GM19239 (cell line): ENCODE measurements around the gene TCF4.

ENCODE experiments used
- DNase-seq: peaks from one replicate; pipeline ENCODE4 v3.0.0; 2011; ENCODE audit warnings: low spot score; ENCODE audit not compliant: insufficient read length
- FAIRE-seq: peaks from 2 replicates; lab custom pipeline; 2011; peaks lifted over from hg19 to GRCh38; lab: Jason Lieb, UNC

Gene TCF4

GRCh38 chr18:55234366-55235093 lies 353.5 kb downstream of the TCF4 start:
- FAIRE-seq, result peak; percentile 97
- DNase-seq, result peak; percentile 40

GRCh38 chr18:55233857-55234256 lies 354.1 kb downstream of the TCF4 start:
- DNase-seq (no peak), FAIRE-seq (no peak)

GRCh38 chr18:55232506-55232905 lies 355.5 kb downstream of the TCF4 start:
- no peak for DNase-seq
- no peak for FAIRE-seq

GRCh38 chr18:55229682-55230081 lies 358.3 kb downstream of the TCF4 start:
- no peak for DNase-seq
- no peak for FAIRE-seq

GRCh38 chr18:55228707-55229106 lies 359.3 kb downstream of the TCF4 start:
- no peak for DNase-seq
- FAIRE-seq, result no peak

- FAIRE-seq (no peak), DNase-seq (no peak)
These were observed 359.8 kb downstream of the TCF4 start for GRCh38 chr18:55228191-55228590.

- FAIRE-seq, result no peak
- DNase-seq, result no peak
These were observed 360.2 kb downstream of the TCF4 start for GRCh38 chr18:55227771-55228170.

- FAIRE-seq, result no peak
These were observed 361.9 kb downstream of the TCF4 start for GRCh38 chr18:55226044-55226443.

GRCh38 chr18:55224086-55224625 lies 363.8 kb downstream of the TCF4 start:
- FAIRE-seq, result no peak
- DNase-seq, result no peak

More at GRCh38 chr18:55226044-55226443, 361.9 kb downstream of the TCF4 start:
- DNase-seq, result no peak

DNA sequence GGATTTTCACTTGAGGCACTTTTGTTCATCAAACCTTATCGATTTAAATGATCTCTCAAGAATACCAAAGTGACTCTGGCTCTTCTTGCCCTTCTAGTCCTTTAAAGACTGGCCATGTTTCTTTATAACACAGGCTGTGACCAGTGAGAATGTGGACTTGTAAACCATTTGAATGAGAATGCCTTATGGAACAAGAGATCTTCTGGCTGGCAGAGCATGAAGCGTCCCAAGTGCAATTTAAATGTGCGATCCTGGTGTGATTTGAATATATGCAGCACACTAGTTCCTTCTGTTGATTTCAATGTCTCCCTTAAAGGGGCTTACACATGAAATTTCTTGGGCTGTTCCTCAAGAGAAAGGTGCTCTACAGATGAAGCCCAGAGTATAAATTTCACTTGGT lies 366.4 kb downstream of the TCF4 start:
- no peak for DNase-seq
- peak; percentile 82 for FAIRE-seq

DNA sequence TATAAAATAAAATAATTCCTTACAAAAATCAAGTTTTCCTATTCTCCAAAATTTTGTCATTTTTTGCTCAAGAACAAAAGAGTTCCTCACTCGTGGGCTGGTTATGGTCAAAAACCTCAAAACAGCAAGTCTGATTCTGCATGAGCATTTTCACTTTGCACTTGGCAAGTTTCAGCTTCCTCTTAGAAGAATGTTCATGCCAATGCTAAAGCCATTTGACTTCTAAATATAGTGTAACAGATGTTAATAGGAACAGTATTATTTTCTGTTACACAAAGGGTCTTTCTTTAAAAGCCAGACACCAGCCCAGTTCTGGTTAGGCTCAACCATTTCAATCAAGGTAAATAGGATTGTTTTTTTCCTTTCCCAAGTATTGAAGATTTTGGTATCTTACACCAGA lies 367.5 kb downstream of the TCF4 start:
- FAIRE-seq (peak; percentile 77), DNase-seq (no peak)

- FAIRE-seq (no peak), DNase-seq (no peak)
These were observed 368.2 kb downstream of the TCF4 start for GRCh38 chr18:55219823-55220222.

- no peak for FAIRE-seq
- DNase-seq, result no peak
These were observed 368.9 kb downstream of the TCF4 start for GRCh38 chr18:55219059-55219458.

DNA sequence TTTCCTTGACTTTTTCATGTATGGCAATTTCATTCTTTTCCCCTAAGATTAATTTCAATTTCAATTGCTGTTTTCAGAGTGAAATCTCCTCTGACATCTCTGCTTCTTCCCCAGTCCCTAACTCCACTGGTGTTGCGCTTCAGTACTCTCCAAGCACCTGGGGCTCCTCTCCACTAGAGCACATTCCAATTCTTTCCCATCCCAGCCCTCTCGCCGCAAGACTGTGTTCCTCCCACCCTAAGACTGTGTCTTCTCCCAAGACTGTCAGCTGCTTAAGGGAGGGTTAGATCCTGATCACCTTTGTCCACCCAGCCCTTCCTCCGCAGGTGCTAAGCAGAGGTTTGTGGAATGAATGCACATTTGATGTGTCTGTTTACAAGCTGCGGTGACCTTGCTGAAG lies 373.0 kb downstream of the TCF4 start:
- FAIRE-seq, result no peak
- DNase-seq, result no peak

DNA sequence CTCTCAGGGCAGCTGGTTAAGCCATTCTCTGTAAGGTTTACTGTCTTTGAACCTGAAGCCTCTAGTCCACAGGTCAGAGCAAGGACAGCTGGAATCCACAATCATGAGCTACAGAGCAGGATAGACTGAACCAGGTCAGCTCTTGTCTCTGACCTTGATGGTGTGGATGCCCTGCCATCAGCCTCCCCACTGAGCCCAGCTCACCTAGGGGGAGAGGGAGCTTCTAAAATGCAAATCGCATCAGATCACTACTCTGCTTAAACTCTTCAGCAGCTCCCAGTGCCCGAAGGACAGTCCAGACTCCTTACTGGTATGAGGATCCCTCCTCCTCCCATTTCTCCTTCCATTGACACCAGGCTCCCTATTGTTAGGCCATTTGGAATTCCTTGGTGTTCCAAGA lies 373.5 kb downstream of the TCF4 start:
- FAIRE-seq, result no peak
- DNase-seq, result no peak

GRCh38 chr18:55213586-55213985 lies 374.4 kb downstream of the TCF4 start:
- no peak for FAIRE-seq

DNA sequence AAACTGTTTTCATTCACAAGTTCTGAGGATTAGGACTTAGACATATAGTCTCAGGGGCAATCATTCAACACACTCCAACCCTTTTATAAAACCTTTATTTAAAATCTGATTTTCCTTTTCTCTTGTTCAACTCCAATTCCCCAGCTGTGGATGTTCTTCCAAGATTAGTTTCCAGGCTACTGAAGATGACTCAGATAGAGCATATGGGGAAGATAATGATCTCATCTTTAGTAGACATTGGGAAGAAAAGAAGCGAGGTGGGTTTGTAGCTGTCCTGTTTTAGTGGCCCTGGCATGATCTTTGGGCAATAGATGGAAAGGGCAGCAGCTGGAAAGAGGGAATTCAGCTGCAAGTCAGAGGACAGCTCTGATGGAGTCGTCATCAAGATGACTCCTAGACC lies 381.1 kb downstream of the TCF4 start:
- DNase-seq (no peak), FAIRE-seq (no peak)

More at GRCh38 chr18:55213586-55213985, 374.4 kb downstream of the TCF4 start:
- DNase-seq, result no peak

DNA sequence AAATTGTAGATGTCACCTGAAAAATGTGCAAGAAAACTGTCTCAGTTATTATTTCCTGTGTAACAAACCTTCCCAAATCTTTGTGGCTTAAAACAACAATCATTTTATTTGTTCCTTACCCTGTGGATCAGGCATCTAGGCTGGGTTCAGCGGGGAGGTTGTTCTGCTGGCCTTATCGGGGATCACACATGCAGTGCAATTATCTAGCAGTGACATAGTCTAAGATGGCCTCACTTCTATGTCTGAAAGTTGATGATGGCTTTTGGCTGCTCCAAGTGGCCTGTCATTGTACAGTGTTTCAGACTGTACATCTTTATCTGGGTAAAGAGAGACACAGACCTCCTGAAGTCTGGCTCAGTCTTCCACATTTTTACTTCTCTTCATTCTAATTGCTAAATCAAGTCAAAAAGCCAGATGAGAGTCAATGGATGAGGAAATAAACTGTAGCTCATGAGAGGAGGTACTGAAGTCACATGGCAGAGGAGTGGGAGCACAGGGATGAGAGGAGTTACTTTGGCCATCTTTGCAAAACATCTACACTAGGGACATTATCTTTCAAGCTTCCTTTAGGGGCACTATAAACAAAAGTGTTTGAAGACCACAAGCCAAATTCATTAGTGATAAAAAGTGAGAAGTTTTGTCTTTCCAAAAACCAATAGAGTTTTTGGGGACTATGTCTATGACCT lies 385.6 kb downstream of the TCF4 start:
- FAIRE-seq (no peak), DNase-seq (no peak)

GRCh38 chr18:55199291-55199963 lies 388.6 kb downstream of the TCF4 start:
- FAIRE-seq (no peak), DNase-seq (no peak)

DNA sequence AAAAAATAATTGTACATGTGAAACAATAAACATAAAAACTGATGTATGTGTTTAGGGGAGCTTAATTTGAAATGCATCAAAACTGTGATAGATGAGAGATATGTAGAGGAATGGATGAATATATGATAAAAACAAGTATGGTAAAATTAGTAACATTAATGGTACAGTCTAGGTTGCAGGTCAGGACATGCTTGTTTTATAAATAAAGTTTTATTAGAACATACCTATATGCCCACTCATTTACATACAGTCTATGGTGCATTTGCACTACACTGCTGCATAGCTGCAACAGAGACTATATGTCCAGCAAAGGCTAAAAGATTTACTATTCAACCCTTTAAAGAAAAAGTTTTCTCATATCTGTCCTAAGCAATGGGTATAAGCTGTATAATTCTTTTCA lies 392.1 kb downstream of the TCF4 start:
- DNase-seq (no peak), FAIRE-seq (no peak)

DNA sequence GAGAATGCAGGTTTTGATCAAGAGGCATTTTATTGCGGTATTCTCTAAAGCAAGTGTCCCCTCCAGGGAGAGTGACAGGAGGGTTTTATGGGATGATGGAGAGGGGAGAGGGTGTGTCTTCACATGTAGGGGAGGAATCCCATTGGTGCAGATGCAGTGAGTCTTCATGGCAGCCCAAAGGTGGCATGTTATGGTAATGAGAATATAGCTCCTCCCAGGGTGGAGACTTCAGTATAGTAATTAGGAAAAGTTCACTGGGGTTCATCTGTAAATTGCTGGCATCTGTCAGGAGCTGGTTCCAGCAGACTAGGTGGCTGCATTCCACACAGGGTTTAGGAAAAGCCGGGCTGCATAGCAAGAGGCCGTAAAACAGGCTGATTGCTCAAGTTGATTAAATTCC lies 398.0 kb downstream of the TCF4 start:
- DNase-seq, result no peak
- FAIRE-seq, result no peak
